Lung (tissue), 12 donors: ENCODE results near the gene BMP15. TPM values are rescaled to one million over a fixed set of nuclear protein-coding genes. Genes with fewer than 3 reads are reported as not detected.

Experiments
- ATAC-seq: fragments of 200-7000 bp; cut with Tn5 transposase; one replicate; pipeline ENCODE4 v1.9.1; 2020; ENCODE audit warnings: moderate number of reproducible peaks; ENCODE audit not compliant: insufficient read depth, low FRiP score
- DNase-seq, 3 donors: peaks; one replicate each; pipeline ENCODE4 v3.0.0-alpha.2; 2013 to 2017
- H3K27ac ChIP-seq, 2 donors: one replicate each; pipeline ENCODE4 v1.5.1; 2013; ENCODE audit warnings: mild to moderate bottlenecking in 2 of 2, moderate library complexity in 2 of 2, control low read depth in 1 of 2, inconsistent platforms in 1 of 2, low read depth in 1 of 2, low read length in 1 of 2
- H3K27me3 ChIP-seq, 3 donors: one replicate each; pipeline ENCODE4 v1.5.1; 2013; ENCODE audit warnings: low read length in 2 of 3; ENCODE audit not compliant: control insufficient read depth in 3 of 3, insufficient read depth in 3 of 3
- H3K36me3 ChIP-seq, 4 donors: one replicate each; pipeline ENCODE4 v1.5.1; 2013; ENCODE audit warnings: low read length in 4 of 4, mild to moderate bottlenecking in 1 of 4, moderate library complexity in 1 of 4; ENCODE audit not compliant: control insufficient read depth in 4 of 4, insufficient read depth in 4 of 4
- H3K4me1 ChIP-seq, 5 donors: one replicate each; pipeline ENCODE4 v1.5.1; 2013; ENCODE audit warnings: low read length in 5 of 5, mild to moderate bottlenecking in 2 of 5, moderate library complexity in 1 of 5; ENCODE audit not compliant: control insufficient read depth in 5 of 5, insufficient read depth in 5 of 5
- H3K4me3 ChIP-seq: one replicate; pipeline ENCODE4 v1.5.1; 2013; ENCODE audit warnings: mild to moderate bottlenecking, control low read depth, moderate library complexity
- H3K9ac ChIP-seq, 2 donors: one replicate each; pipeline ENCODE4 v1.5.1; 2013; ENCODE audit warnings: low read length in 2 of 2, control low read depth in 1 of 2; ENCODE audit not compliant: insufficient read depth in 1 of 2
- H3K9me3 ChIP-seq, 4 donors: one replicate each; pipeline ENCODE4 v1.5.1; 2013; ENCODE audit warnings: low read length in 3 of 4, mild to moderate bottlenecking in 1 of 4, moderate library complexity in 1 of 4; ENCODE audit not compliant: control insufficient read depth in 4 of 4, insufficient read depth in 3 of 4
- WGBS, 2 donors: extraction: QIAGEN DNeasy Blood & Tissue Kit; methylation state at CpG; one replicate each; pipeline ENCODE4 v1.1.7; 2013; 5-methylcytosine and 5-hydroxymethylcytosine counted together
- polyA plus RNA-seq, 2 donors: library from polyadenylated mRNA; stranded (reverse); fragments of 200-250 nt; gene quantifications; one replicate each; pipeline ENCODE4 v1.2.1, GENCODE V29; 2013
- total RNA-seq, 2 donors: library from RNA; depleted of rRNA in 1 of 2; stranded (reverse); fragments of >200 nt in 1 of 2; gene quantifications; one replicate each; pipeline ENCODE4 v1.2.1, GENCODE V29; 2014 to 2021
- TF ChIP-seq, protein P1 (sequence below): IDR thresholded peaks from 2 replicates; pipeline ENCODE4 v1.5.1; 2012; ENCODE audit warnings: mild to moderate bottlenecking; ENCODE audit errors: control extremely low read depth, extremely low read depth
- donor health status: control.
- donor health status: control.
- donor health status: Bipolar disorder and iron deficiency.
- donor health status: healthy.
- donor health status: DM: yes; HTN: yes; CAD: no.

The BMP15 gene
- total and polyA plus RNA-seq, 4 donors: 0.09 to 0.34 TPM; not detected in 2

GRCh38 chrX:50953832-50954231, 43.3 kb downstream of the BMP15 start:
- WGBS, 2 donors: 93 to 96% methylated on average over 1 of the region's 1 CpG
- H3K4me1 ChIP-seq: no peaks in the 10 kb centered on the region
- peaks cover 0 to 3% (median 2%) of the 10 kb centered on the region in 3 donors for H3K27me3 ChIP-seq
- H3K36me3 ChIP-seq: no peaks in the 10 kb centered on the region
- no peak overlapping the region for H3K4me3 ChIP-seq
- H3K9me3 ChIP-seq: peaks cover 0 to 2% (median 1%) of the 10 kb centered on the region in 4 donors
- no peak overlapping the region for H3K9ac ChIP-seq
- H3K27ac ChIP-seq: no peak overlapping the region
- ATAC-seq: no peak
- TF ChIP-seq, protein P1, sequence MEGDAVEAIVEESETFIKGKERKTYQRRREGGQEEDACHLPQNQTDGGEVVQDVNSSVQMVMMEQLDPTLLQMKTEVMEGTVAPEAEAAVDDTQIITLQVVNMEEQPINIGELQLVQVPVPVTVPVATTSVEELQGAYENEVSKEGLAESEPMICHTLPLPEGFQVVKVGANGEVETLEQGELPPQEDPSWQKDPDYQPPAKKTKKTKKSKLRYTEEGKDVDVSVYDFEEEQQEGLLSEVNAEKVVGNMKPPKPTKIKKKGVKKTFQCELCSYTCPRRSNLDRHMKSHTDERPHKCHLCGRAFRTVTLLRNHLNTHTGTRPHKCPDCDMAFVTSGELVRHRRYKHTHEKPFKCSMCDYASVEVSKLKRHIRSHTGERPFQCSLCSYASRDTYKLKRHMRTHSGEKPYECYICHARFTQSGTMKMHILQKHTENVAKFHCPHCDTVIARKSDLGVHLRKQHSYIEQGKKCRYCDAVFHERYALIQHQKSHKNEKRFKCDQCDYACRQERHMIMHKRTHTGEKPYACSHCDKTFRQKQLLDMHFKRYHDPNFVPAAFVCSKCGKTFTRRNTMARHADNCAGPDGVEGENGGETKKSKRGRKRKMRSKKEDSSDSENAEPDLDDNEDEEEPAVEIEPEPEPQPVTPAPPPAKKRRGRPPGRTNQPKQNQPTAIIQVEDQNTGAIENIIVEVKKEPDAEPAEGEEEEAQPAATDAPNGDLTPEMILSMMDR: no peak
- DNase-seq: no peak

DNA sequence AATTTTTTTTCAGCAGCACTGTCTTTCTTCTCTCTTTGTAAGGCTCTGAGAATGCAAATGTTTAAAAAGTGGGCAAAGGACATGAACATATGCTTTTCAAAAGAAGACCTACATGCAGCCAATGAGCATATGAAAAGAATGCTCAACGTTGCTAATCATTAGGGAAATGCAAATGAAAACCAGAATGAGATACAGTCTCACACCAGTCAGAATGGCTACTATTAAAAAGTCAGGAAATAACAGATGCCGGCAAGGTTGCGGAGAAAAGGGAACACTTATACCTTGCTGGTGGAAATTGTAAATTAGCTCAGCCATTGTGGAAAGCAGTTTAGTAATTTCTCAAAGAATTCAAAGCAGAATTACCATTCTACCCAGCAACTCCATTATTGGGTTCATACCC, 51.6 kb downstream of the BMP15 start:
- DNase-seq (no peak), ATAC-seq (no peak)
- Histone ChIP-seq H3K9ac (no peak overlapping the region), H3K27ac (no peak overlapping the region), H3K27me3 (peaks cover 0 to 13% (median 3%) of the 10 kb centered on the region in 3 donors), H3K9me3 (no peaks in the 10 kb centered on the region), H3K4me1 (no peaks in the 10 kb centered on the region), H3K4me3 (no peak overlapping the region), H3K36me3 (no peaks in the 10 kb centered on the region)
- TF ChIP-seq, protein P1: no peak
- 61 to 78% methylated on average over 3 of the region's 3 CpGs for WGBS, 2 donors

GRCh38 chrX:50963842-50964241, 53.3 kb downstream of the BMP15 start:
- ATAC-seq: no peak
- Histone ChIP-seq H3K9ac (no peak overlapping the region), H3K9me3 (no peaks in the 10 kb centered on the region), H3K27me3 (peaks cover 0 to 13% (median 3%) of the 10 kb centered on the region in 3 donors), H3K36me3 (no peaks in the 10 kb centered on the region), H3K4me1 (no peaks in the 10 kb centered on the region), H3K27ac (no peak overlapping the region), H3K4me3 (no peak overlapping the region)
- TF ChIP-seq, protein P1: no peak
- no peak for DNase-seq

Other genes starting within 250 kb of the BMP15 start
- gene SHROOM4, start 96.5 kb upstream of the BMP15 start, total RNA-seq: 10 to 100 TPM; 28.0 to 63.3 TPM
- gene SHROOM4, start 96.5 kb upstream of the BMP15 start, polyA plus RNA-seq: 1 to 10 TPM; 6.8 to 9.8 TPM